ENCODE measurements around the gene EPB41L3.

GRCh38 chr18:5410582-5410981 lies 133.2 kb downstream of the EPB41L3 start:
- no peak for TF ChIP-seq EZH2phosphoT487 (IDR thresholded peaks at IDR 0.05; ENCODE audit: insufficient read depth, low read depth)
- TF ChIP-seq EZH2 (IDR thresholded peaks at IDR 0.05; ENCODE audit: insufficient read depth, poor library complexity, severe bottlenecking), result no peak

Data from GM23248 (cell line).